HCT116 (cell line): Measurements from ENCODE around the gene MROH8. TPM values are rescaled to one million over a fixed set of nuclear protein-coding genes. Genes with fewer than 3 reads are reported as not detected.

Source experiments
- ATAC-seq: fragments of 200-7000 bp; cut with Tn5 transposase; 2 replicates; pipeline ENCODE4 v1.9.1; 2020; ENCODE audit warnings: mild to moderate bottlenecking, moderate library complexity
- BruUV-seq: library from RNA; stranded (reverse); fragments of 400-500 nt; replicated peaks from 2 replicates; lab custom pipeline; 2021; lab: Mats Ljungman, UMichigan
- CTCF ChIA-PET: fragments of 300-600 bp; sonication (Branson Sonifier 250); formaldehyde crosslinking; loops from one replicate; lab custom pipeline; 2021; ENCODE audit warnings: antibody characterized with exemption; lab: Charles Lee
- POLR2A ChIA-PET: fragments of 300-600, 350-600 bp; sonication (Branson Sonifier 250); formaldehyde crosslinking; loops from one replicate; lab custom pipeline; 2021; ENCODE audit warnings: antibody characterized with exemption; lab: Charles Lee
- RAD21 ChIA-PET, 2 experiments: fragments of 300-600 bp; sonication (Branson Sonifier 250); formaldehyde crosslinking; loops; one replicate each; lab custom pipeline; 2023; ENCODE audit warnings: low total read pairs in 2 of 2; ENCODE audit not compliant: uncharacterized antibody in 2 of 2, unreplicated experiment in 2 of 2, low non-redundant PET in 1 of 2; lab: Charles Lee
- DNase-seq: peaks from one replicate; pipeline ENCODE4 v3.0.0-alpha.2; 2010; ENCODE audit warnings: low read depth, low spot score
- H2AFZ ChIP-seq: fragments of 200-600 bp; shearing (Covaris generic), sonication (generic); 2 replicates; pipeline ENCODE4 v1.6.1; 2017; ENCODE audit warnings: low read depth, mixed run types, mixed read lengths, antibody characterized with exemption, low read length; ENCODE audit not compliant: poor library complexity, severe bottlenecking
- H3K27ac ChIP-seq: 2 replicates; pipeline ENCODE4 v1.5.1; 2012; ENCODE audit warnings: low read depth, low read length
- H3K27me3 ChIP-seq: fragments of 200-600 bp; sonication (generic); 2 replicates; pipeline ENCODE4 v1.6.1; 2016; ENCODE audit warnings: mixed run types, low read length, mixed read lengths; ENCODE audit not compliant: insufficient read depth
- H3K36me3 ChIP-seq, 2 experiments: fragments of 200-500 bp in 1 of 2; fragments of 200-600 bp in 1 of 2; sonication (Bioruptor generic) in 1 of 2; sonication (generic) in 1 of 2; 2 replicates each; pipeline versions ENCODE4 v1.5.1 to v1.6.1; 2014 to 2016; ENCODE audit warnings: low read length in 2 of 2, inconsistent platforms in 1 of 2, mixed read lengths in 1 of 2, mixed run types in 1 of 2; ENCODE audit not compliant: insufficient read depth in 2 of 2, control insufficient read depth in 1 of 2
- H3K4me1 ChIP-seq, 2 experiments: fragments of 200-600 bp in 1 of 2; sonication (generic) in 1 of 2; 2 replicates each; pipeline versions ENCODE4 v1.5.1 to v1.6.1; 2012 to 2017; ENCODE audit warnings: low read length in 2 of 2, inconsistent platforms in 1 of 2, mild to moderate bottlenecking in 1 of 2, mixed read lengths in 1 of 2, mixed run types in 1 of 2, moderate library complexity in 1 of 2; ENCODE audit not compliant: insufficient read depth in 2 of 2, control insufficient read depth in 1 of 2
- H3K4me2 ChIP-seq: fragments of 200-600 bp; sonication (generic); 2 replicates; pipeline ENCODE4 v1.6.1; 2017; ENCODE audit warnings: mixed run types, low read length, mixed read lengths
- H3K4me3 ChIP-seq, 2 experiments: fragments of 200-600 bp in 1 of 2; sonication (generic) in 1 of 2; replicated peaks in 1 of 2; 2 replicates each; pipeline ENCODE4 v1.5.1; 2011 to 2016; ENCODE audit warnings: low read length in 2 of 2, control low read depth in 1 of 2, low read depth in 1 of 2, mild to moderate bottlenecking in 1 of 2, mixed read lengths in 1 of 2, mixed run types in 1 of 2
- H3K79me2 ChIP-seq: fragments of 200-600 bp; sonication (generic); 2 replicates; pipeline ENCODE4 v1.6.1; 2017; ENCODE audit warnings: mild to moderate bottlenecking, mixed run types, low read length, moderate library complexity, mixed read lengths; ENCODE audit not compliant: insufficient read depth
- H3K9ac ChIP-seq: fragments of 200-600 bp; sonication (generic); 2 replicates; pipeline ENCODE4 v1.6.1; 2016; ENCODE audit warnings: low read length, mixed read lengths
- H3K9me2 ChIP-seq: fragments of 200-600 bp; sonication (generic), shearing (Covaris generic); 2 replicates; pipeline ENCODE4 v1.6.1; 2017; ENCODE audit warnings: mixed run types, mild to moderate bottlenecking, moderate library complexity; ENCODE audit not compliant: insufficient read depth
- H3K9me3 ChIP-seq, 2 experiments: fragments of 200-500 bp in 1 of 2; fragments of 200-600 bp in 1 of 2; sonication (Bioruptor generic) in 1 of 2; sonication (generic) in 1 of 2; 2 replicates each; pipeline ENCODE4 v1.6.1; 2014 to 2017; ENCODE audit warnings: low read length in 2 of 2, mixed read lengths in 2 of 2, inconsistent platforms in 1 of 2, low read depth in 1 of 2, mild to moderate bottlenecking in 1 of 2, mixed run types in 1 of 2, moderate library complexity in 1 of 2; ENCODE audit not compliant: control insufficient read depth in 1 of 2, insufficient read depth in 1 of 2
- H4K20me1 ChIP-seq: fragments of 200-600 bp; sonication (generic), shearing (Covaris generic); 2 replicates; pipeline ENCODE4 v1.6.1; 2017; ENCODE audit warnings: mixed run types, mild to moderate bottlenecking, moderate library complexity; ENCODE audit not compliant: insufficient read depth
- CBX3 ChIP-seq: IDR thresholded peaks from 2 replicates; pipeline ENCODE4 v1.6.1; 2012; ENCODE audit warnings: low read depth
- CEBPB ChIP-seq: IDR thresholded peaks from 2 replicates; pipeline ENCODE4 v1.6.1; 2012; ENCODE audit warnings: low read depth
- EGR1 ChIP-seq: IDR thresholded peaks from 2 replicates; pipeline ENCODE4 v1.6.1; 2012; ENCODE audit warnings: low read depth
- EZH2phosphoT487 ChIP-seq: fragments of 200-600 bp; IDR thresholded peaks from 2 replicates; pipeline ENCODE4 v1.6.1; 2018; ENCODE audit warnings: antibody characterized with exemption, borderline replicate concordance
- JUND ChIP-seq: IDR thresholded peaks from 2 replicates; pipeline ENCODE4 v1.6.1; 2012
- RAD21 ChIP-seq: IDR thresholded peaks from 2 replicates; pipeline ENCODE4 v1.6.1; 2012; ENCODE audit warnings: low read depth, mild to moderate bottlenecking
- SIN3A ChIP-seq: IDR thresholded peaks from 2 replicates; pipeline ENCODE4 v1.6.1; 2012; ENCODE audit warnings: low read depth
- TCF7L2 ChIP-seq: IDR thresholded peaks from 2 replicates; pipeline ENCODE4 v1.7.0; 2011; ENCODE audit warnings: borderline replicate concordance, inconsistent platforms; ENCODE audit not compliant: insufficient read depth, insufficient read length; ENCODE audit errors: extremely low read depth
- intact Hi-C: fragments of 100-400 bp; cut with micrococcal nuclease; formaldehyde crosslinking; loops from 2 replicates; pipeline ENCODE4 v1.10.0; 2022
- total RNA-seq: library from RNA; stranded (reverse); gene quantifications from one replicate; pipeline ENCODE4 v1.2.1, GENCODE V29; 2021; ENCODE audit not compliant: unreplicated experiment
- TF ChIP-seq, protein P1 (sequence below): IDR thresholded peaks from 2 replicates; pipeline ENCODE4 v1.6.1; 2012; ENCODE audit warnings: low read depth
- TF ChIP-seq, protein P2 (sequence below), 3 experiments: fragments of 200-600 bp in 1 of 3; sonication (generic) in 1 of 3; IDR thresholded peaks in 2 of 3; conservative IDR thresholded peaks in 1 of 3; 2 replicates each; pipeline ENCODE4 v1.5.1; 2012 to 2017; ENCODE audit warnings: low read depth in 2 of 3, low read length in 2 of 3, antibody characterized with exemption in 1 of 3, borderline replicate concordance in 1 of 3, control low read depth in 1 of 3, mild to moderate bottlenecking in 1 of 3, mixed read lengths in 1 of 3, mixed run types in 1 of 3, moderate library complexity in 1 of 3; ENCODE audit not compliant: insufficient read depth in 1 of 3
- TF ChIP-seq, protein P3 (sequence below): IDR thresholded peaks from 2 replicates; pipeline ENCODE4 v1.6.1; 2011; ENCODE audit warnings: mild to moderate bottlenecking, low read length, moderate library complexity; ENCODE audit not compliant: insufficient replicate concordance; ENCODE audit errors: extremely low read depth
- TF ChIP-seq, protein P4 (sequence below): IDR thresholded peaks from 2 replicates; pipeline ENCODE4 v1.6.1; 2012

MROH8 gene
- total RNA-seq, 1 experiment from 2014 or later: 0.79 TPM

DNA sequence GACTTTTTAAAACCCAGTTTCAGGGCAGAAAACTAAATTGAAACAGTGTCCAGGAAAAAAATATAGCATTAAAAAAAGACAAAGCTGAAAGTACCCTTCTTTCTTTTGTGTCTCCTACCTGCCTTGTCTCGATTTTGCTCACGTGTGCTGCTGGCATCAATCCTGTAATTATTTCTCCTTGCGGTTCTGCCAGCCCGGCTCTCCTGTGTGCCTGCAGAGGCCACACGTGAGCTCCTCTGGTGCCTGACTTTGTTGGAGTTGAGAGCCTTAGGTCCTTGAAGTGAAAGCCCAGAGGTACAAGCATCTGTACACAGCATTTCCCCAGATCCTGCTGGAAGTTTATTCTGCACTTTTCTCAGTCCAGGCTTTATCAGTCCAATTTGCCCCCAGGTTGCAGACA lies 45.8 kb upstream of the MROH8 start:
- no peak for ATAC-seq
- no peak overlapping the region for H3K9ac ChIP-seq
- intact Hi-C loops: no loop called here
- H3K27ac ChIP-seq: no peak overlapping the region
- no peak for TF ChIP-seq CEBPB
- TF ChIP-seq JUND: no peak
- TF ChIP-seq RAD21: no peak
- TF ChIP-seq, all 23 proteins: peak for 0
- Histone ChIP-seq H3K36me3 (peaks cover 67 to 74% of the 10 kb centered on the region in 2 experiments), H3K9me3 (no peaks in the 10 kb centered on the region), H3K4me1 (no peaks in the 10 kb centered on the region), H3K27me3 (no peaks in the 10 kb centered on the region), H3K9me2 (no peaks in the 10 kb centered on the region), H3K4me2 (no peak overlapping the region), H3K4me3 (no peak overlapping the region), H3K79me2 (peaks cover 12% of the 10 kb centered on the region; the same call in 1 of the 2 replicates), H2AFZ (no peak overlapping the region), H4K20me1 (peaks cover 8% of the 10 kb centered on the region)
- no peak for DNase-seq
- no TSS peak for BruUV-seq
- ChIA-PET POLR2A (interaction anchor here (1.1 to 1.4 kb wide), 2 partner anchors 16 to 46 kb away, joined by 3 read pairs; partner anchors contain the start of gene RPN2), CTCF (no interaction called here), RAD21 (no interaction called here)

DNA sequence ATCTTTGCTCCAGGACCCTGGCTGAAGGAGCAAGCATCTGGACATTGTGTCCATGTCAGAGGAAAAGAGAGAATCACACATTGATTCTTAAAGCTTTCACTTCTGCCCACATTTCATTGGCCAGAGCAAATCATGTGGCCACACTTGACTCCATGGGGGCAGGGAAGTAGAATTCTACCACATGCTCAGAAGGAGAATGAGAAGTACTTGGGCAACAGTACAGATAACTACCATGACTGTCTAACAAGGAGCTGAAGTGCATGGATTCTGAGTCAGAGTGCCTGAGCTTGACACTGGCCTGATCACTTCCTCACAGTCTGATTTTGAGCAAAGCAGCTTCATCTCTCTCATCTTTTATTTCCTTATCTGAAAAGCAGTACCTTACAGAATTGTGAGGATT lies 43.7 kb upstream of the MROH8 start:
- BruUV-seq: no TSS peak
- no peak overlapping the region for H3K9ac ChIP-seq
- DNase-seq (no peak), ATAC-seq (no peak)
- H3K79me2 ChIP-seq: peaks cover 24% of the 10 kb centered on the region
- H3K4me1 ChIP-seq: no peaks in the 10 kb centered on the region
- H4K20me1 ChIP-seq: peaks cover 14% of the 10 kb centered on the region
- ChIA-PET CTCF (no interaction called here), RAD21 (no interaction called here), POLR2A (no interaction called here)
- H3K9me3 ChIP-seq: no peaks in the 10 kb centered on the region
- intact Hi-C loops: no loop called here
- H3K4me2 ChIP-seq: no peak overlapping the region
- H3K9me2 ChIP-seq: no peaks in the 10 kb centered on the region
- H3K36me3 ChIP-seq: peaks cover 59 to 61% of the 10 kb centered on the region in 2 experiments
- no peak overlapping the region for H3K27ac ChIP-seq
- no peak overlapping the region for H3K4me3 ChIP-seq
- no peaks in the 10 kb centered on the region for H3K27me3 ChIP-seq
- no peak overlapping the region for H2AFZ ChIP-seq
- TF ChIP-seq, protein P1, sequence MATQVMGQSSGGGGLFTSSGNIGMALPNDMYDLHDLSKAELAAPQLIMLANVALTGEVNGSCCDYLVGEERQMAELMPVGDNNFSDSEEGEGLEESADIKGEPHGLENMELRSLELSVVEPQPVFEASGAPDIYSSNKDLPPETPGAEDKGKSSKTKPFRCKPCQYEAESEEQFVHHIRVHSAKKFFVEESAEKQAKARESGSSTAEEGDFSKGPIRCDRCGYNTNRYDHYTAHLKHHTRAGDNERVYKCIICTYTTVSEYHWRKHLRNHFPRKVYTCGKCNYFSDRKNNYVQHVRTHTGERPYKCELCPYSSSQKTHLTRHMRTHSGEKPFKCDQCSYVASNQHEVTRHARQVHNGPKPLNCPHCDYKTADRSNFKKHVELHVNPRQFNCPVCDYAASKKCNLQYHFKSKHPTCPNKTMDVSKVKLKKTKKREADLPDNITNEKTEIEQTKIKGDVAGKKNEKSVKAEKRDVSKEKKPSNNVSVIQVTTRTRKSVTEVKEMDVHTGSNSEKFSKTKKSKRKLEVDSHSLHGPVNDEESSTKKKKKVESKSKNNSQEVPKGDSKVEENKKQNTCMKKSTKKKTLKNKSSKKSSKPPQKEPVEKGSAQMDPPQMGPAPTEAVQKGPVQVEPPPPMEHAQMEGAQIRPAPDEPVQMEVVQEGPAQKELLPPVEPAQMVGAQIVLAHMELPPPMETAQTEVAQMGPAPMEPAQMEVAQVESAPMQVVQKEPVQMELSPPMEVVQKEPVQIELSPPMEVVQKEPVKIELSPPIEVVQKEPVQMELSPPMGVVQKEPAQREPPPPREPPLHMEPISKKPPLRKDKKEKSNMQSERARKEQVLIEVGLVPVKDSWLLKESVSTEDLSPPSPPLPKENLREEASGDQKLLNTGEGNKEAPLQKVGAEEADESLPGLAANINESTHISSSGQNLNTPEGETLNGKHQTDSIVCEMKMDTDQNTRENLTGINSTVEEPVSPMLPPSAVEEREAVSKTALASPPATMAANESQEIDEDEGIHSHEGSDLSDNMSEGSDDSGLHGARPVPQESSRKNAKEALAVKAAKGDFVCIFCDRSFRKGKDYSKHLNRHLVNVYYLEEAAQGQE: no peak
- TF ChIP-seq RAD21 (no peak), CBX3 (no peak), EZH2phosphoT487 (no peak), JUND (no peak), TCF7L2 (no peak), SIN3A (no peak), EGR1 (no peak)
- TF ChIP-seq, protein P2, sequence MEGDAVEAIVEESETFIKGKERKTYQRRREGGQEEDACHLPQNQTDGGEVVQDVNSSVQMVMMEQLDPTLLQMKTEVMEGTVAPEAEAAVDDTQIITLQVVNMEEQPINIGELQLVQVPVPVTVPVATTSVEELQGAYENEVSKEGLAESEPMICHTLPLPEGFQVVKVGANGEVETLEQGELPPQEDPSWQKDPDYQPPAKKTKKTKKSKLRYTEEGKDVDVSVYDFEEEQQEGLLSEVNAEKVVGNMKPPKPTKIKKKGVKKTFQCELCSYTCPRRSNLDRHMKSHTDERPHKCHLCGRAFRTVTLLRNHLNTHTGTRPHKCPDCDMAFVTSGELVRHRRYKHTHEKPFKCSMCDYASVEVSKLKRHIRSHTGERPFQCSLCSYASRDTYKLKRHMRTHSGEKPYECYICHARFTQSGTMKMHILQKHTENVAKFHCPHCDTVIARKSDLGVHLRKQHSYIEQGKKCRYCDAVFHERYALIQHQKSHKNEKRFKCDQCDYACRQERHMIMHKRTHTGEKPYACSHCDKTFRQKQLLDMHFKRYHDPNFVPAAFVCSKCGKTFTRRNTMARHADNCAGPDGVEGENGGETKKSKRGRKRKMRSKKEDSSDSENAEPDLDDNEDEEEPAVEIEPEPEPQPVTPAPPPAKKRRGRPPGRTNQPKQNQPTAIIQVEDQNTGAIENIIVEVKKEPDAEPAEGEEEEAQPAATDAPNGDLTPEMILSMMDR (IDR thresholded peaks at IDR 0.05 in 2 of 3, conservative IDR thresholded peaks at IDR 0.05 in 1 of 3; ENCODE audit: borderline replicate concordance in 1 of 3, insufficient read depth in 1 of 3, low read depth in 2 of 3, low read length in 2 of 3): no peak
- TF ChIP-seq, protein P3, sequence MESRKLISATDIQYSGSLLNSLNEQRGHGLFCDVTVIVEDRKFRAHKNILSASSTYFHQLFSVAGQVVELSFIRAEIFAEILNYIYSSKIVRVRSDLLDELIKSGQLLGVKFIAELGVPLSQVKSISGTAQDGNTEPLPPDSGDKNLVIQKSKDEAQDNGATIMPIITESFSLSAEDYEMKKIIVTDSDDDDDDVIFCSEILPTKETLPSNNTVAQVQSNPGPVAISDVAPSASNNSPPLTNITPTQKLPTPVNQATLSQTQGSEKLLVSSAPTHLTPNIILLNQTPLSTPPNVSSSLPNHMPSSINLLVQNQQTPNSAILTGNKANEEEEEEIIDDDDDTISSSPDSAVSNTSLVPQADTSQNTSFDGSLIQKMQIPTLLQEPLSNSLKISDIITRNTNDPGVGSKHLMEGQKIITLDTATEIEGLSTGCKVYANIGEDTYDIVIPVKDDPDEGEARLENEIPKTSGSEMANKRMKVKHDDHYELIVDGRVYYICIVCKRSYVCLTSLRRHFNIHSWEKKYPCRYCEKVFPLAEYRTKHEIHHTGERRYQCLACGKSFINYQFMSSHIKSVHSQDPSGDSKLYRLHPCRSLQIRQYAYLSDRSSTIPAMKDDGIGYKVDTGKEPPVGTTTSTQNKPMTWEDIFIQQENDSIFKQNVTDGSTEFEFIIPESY: no peak
- TF ChIP-seq, protein P4, sequence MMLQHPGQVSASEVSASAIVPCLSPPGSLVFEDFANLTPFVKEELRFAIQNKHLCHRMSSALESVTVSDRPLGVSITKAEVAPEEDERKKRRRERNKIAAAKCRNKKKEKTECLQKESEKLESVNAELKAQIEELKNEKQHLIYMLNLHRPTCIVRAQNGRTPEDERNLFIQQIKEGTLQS: no peak
